ENCODE results near the gene SSH2.

- TF ChIP-seq, protein P1, sequence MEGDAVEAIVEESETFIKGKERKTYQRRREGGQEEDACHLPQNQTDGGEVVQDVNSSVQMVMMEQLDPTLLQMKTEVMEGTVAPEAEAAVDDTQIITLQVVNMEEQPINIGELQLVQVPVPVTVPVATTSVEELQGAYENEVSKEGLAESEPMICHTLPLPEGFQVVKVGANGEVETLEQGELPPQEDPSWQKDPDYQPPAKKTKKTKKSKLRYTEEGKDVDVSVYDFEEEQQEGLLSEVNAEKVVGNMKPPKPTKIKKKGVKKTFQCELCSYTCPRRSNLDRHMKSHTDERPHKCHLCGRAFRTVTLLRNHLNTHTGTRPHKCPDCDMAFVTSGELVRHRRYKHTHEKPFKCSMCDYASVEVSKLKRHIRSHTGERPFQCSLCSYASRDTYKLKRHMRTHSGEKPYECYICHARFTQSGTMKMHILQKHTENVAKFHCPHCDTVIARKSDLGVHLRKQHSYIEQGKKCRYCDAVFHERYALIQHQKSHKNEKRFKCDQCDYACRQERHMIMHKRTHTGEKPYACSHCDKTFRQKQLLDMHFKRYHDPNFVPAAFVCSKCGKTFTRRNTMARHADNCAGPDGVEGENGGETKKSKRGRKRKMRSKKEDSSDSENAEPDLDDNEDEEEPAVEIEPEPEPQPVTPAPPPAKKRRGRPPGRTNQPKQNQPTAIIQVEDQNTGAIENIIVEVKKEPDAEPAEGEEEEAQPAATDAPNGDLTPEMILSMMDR (conservative IDR thresholded peaks at IDR 0.05): no peak
- TF ChIP-seq EZH2 (IDR thresholded peaks at IDR 0.05; ENCODE audit: low read depth): no peak
These were observed 288.9 kb downstream of the SSH2 start for GRCh38 chr17:29640981-29641642.
